Measurements from ENCODE around the gene GRK5.

GRCh38 chr10:119203006-119203405 lies 4.4 kb upstream of the GRK5 start:
- TF ChIP-seq EZH2phosphoT487 (IDR thresholded peaks at IDR 0.05; ENCODE audit: borderline replicate concordance) = no peak
- TF ChIP-seq, protein P1, sequence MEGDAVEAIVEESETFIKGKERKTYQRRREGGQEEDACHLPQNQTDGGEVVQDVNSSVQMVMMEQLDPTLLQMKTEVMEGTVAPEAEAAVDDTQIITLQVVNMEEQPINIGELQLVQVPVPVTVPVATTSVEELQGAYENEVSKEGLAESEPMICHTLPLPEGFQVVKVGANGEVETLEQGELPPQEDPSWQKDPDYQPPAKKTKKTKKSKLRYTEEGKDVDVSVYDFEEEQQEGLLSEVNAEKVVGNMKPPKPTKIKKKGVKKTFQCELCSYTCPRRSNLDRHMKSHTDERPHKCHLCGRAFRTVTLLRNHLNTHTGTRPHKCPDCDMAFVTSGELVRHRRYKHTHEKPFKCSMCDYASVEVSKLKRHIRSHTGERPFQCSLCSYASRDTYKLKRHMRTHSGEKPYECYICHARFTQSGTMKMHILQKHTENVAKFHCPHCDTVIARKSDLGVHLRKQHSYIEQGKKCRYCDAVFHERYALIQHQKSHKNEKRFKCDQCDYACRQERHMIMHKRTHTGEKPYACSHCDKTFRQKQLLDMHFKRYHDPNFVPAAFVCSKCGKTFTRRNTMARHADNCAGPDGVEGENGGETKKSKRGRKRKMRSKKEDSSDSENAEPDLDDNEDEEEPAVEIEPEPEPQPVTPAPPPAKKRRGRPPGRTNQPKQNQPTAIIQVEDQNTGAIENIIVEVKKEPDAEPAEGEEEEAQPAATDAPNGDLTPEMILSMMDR (conservative IDR thresholded peaks at IDR 0.05; ENCODE audit: low read length) = no peak

Measured in Loucy (cell line).